ENCODE measurements around the gene HEATR3. TPM values are rescaled to one million over a fixed set of nuclear protein-coding genes. Genes with fewer than 3 reads are reported as not detected.
A peak's percentile ranks its signal among the peaks of the same experiment; 100 is the strongest.
"Not testable (repeated sequence)": the region's sequence is repeated elsewhere in the genome, so short reads cannot be mapped to it uniquely, and the experiment has no call there.

Gene HEATR3
- total RNA-seq, 1 donor from 2014 or later = 24.6 TPM

- no peak for DNase-seq (ENCODE audit: low read depth in 2 of 2)
Observed at GRCh38 chr16:50099957-50100648, 34.3 kb downstream of the HEATR3 start.

- no peak for DNase-seq (ENCODE audit: low read depth in 2 of 2)
Observed at GRCh38 chr16:50102051-50102746, 36.4 kb downstream of the HEATR3 start.

- no peak for DNase-seq (ENCODE audit: low read depth in 2 of 2)
Observed at GRCh38 chr16:50103764-50104163, 38.0 kb downstream of the HEATR3 start.

GRCh38 chr16:50114357-50115129 is 48.8 kb downstream of the HEATR3 start:
- DNase-seq (ENCODE audit: low read depth in 2 of 2) = no peak

- no peak for DNase-seq (ENCODE audit: low read depth in 2 of 2)
Observed at GRCh38 chr16:50120711-50121110, 54.9 kb downstream of the HEATR3 start.

- DNase-seq (ENCODE audit: low read depth in 2 of 2) = no peak
Observed at GRCh38 chr16:50121278-50121677, 55.5 kb downstream of the HEATR3 start.

GRCh38 chr16:50121721-50122445 is 56.1 kb downstream of the HEATR3 start:
- DNase-seq (ENCODE audit: low read depth in 2 of 2) = no peak

- no peak for DNase-seq (ENCODE audit: low read depth in 2 of 2)
Observed at GRCh38 chr16:50123417-50123816, 57.6 kb downstream of the HEATR3 start.

GRCh38 chr16:50124769-50125168 is 59.0 kb downstream of the HEATR3 start:
- no peak for DNase-seq (ENCODE audit: low read depth in 2 of 2)

GRCh38 chr16:50126183-50126582 is 60.4 kb downstream of the HEATR3 start:
- DNase-seq (ENCODE audit: low read depth in 2 of 2) = no peak

- not testable (repeated sequence) for DNase-seq (ENCODE audit: low read depth in 2 of 2)
Observed at GRCh38 chr16:50132571-50132970, 66.8 kb downstream of the HEATR3 start.

- DNase-seq (ENCODE audit: low read depth in 2 of 2) = no peak
Observed at GRCh38 chr16:50133214-50133613, 67.4 kb downstream of the HEATR3 start.

GRCh38 chr16:50136399-50136798 is 70.6 kb downstream of the HEATR3 start:
- peak in 1 of 2 donors; percentile 9 for DNase-seq (ENCODE audit: low read depth in 2 of 2)

GRCh38 chr16:50137268-50137667 is 71.5 kb downstream of the HEATR3 start:
- no peak for DNase-seq (ENCODE audit: low read depth in 2 of 2)

- no peak for DNase-seq (ENCODE audit: low read depth in 2 of 2)
Observed at GRCh38 chr16:50139580-50139979, 73.8 kb downstream of the HEATR3 start.

- no peak for DNase-seq (ENCODE audit: low read depth in 2 of 2)
Observed at GRCh38 chr16:50144211-50144610, 78.4 kb downstream of the HEATR3 start.

GRCh38 chr16:50146479-50147435 is 81.0 kb downstream of the HEATR3 start:
- peak in 1 of 2 donors; percentile 12 for DNase-seq (ENCODE audit: low read depth in 2 of 2)

- DNase-seq (ENCODE audit: low read depth in 2 of 2) = no peak
Observed at GRCh38 chr16:50151322-50151721, 85.6 kb downstream of the HEATR3 start.

GRCh38 chr16:50151756-50152155 is 86.0 kb downstream of the HEATR3 start:
- DNase-seq (ENCODE audit: low read depth in 2 of 2) = no peak

GRCh38 chr16:50152351-50152806 is 86.6 kb downstream of the HEATR3 start:
- DNase-seq (ENCODE audit: low read depth in 2 of 2) = peak; percentile 26 to 31
